Effector memory CD4-positive, alpha-beta T cell (primary cell): ENCODE results near the gene CFAP299.

Experiments used
- DNase-seq, 3 donors: peaks; one replicate each; pipeline ENCODE4 v3.0.0-alpha.2; 2020
- H3K27ac ChIP-seq: 2 replicates; pipeline ENCODE4 v1.7.0; 2013; ENCODE audit warnings: mild to moderate bottlenecking, low read length, moderate library complexity; ENCODE audit not compliant: insufficient read depth, poor library complexity, severe bottlenecking
- H3K27me3 ChIP-seq: replicated peaks from 2 replicates; pipeline ENCODE4 v1.7.0; 2013; ENCODE audit warnings: mild to moderate bottlenecking, low read length; ENCODE audit not compliant: insufficient read depth, control insufficient read depth, poor library complexity, severe bottlenecking
- H3K36me3 ChIP-seq: 2 replicates; pipeline ENCODE4 v1.7.0; 2013; ENCODE audit warnings: mild to moderate bottlenecking, low read length, moderate library complexity; ENCODE audit not compliant: control insufficient read depth, insufficient read depth
- H3K4me1 ChIP-seq: 2 replicates; pipeline ENCODE4 v1.7.0; 2013; ENCODE audit warnings: low read length, mild to moderate bottlenecking; ENCODE audit not compliant: control insufficient read depth, insufficient read depth, poor library complexity, severe bottlenecking
- H3K4me3 ChIP-seq: 2 replicates; pipeline ENCODE4 v1.7.0; 2013; ENCODE audit warnings: low read length, low read depth, mild to moderate bottlenecking; ENCODE audit not compliant: insufficient read depth, poor library complexity, severe bottlenecking
- H3K9me3 ChIP-seq: 2 replicates; pipeline ENCODE4 v1.7.0; 2013; ENCODE audit warnings: mild to moderate bottlenecking, low read length, moderate library complexity; ENCODE audit not compliant: control insufficient read depth

CFAP299 gene

DNA sequence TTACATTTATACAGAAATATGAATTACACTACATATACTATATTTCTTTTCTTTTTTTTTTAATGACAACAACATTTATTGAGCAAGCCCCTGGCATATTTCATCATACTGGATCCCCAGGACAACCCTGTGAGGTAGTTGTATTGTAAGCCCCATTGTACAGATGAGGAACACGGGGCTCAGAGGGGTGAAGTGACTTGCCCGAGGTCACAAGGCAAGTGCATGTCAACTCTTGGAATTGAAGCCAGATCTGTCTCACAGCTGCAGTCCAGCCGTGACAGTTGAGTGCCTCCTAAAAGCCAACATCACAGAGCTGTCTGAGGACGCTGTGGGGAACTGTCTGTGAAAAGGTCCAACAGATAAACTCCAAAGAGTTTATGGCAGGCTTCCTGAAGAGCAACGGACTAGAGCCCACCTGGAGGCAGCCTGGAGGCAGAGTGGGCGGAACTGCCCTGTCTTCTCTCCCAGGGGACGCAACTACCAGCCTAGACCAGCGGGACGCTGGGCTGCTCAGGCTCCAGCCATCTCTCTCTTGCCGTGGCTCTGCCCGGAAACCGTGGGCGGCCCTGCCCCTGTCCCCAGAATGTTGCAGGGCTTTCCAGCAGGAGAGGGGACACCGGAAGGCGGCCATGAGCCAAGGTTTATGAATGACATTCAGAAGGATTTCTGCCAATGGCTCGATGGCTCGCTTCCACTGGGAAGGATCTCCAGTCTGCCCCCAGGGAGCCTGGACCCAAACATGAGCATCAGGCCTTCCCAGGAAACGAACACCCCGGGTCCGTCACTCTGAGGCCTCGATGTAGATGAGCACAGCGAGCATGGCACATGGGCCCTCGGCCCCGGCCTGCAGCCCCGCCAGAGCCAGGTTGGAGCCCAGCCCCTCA, 50.1 kb downstream of the CFAP299 start:
- no peaks in the 10 kb centered on the region for H3K9me3 ChIP-seq
- no peaks in the 10 kb centered on the region for H3K27me3 ChIP-seq
- no peak for DNase-seq
- H3K36me3 ChIP-seq, result no peaks in the 10 kb centered on the region
- H3K27ac ChIP-seq, result no peak overlapping the region
- no peaks in the 10 kb centered on the region for H3K4me1 ChIP-seq
- H3K4me3 ChIP-seq, result no peak overlapping the region

DNA sequence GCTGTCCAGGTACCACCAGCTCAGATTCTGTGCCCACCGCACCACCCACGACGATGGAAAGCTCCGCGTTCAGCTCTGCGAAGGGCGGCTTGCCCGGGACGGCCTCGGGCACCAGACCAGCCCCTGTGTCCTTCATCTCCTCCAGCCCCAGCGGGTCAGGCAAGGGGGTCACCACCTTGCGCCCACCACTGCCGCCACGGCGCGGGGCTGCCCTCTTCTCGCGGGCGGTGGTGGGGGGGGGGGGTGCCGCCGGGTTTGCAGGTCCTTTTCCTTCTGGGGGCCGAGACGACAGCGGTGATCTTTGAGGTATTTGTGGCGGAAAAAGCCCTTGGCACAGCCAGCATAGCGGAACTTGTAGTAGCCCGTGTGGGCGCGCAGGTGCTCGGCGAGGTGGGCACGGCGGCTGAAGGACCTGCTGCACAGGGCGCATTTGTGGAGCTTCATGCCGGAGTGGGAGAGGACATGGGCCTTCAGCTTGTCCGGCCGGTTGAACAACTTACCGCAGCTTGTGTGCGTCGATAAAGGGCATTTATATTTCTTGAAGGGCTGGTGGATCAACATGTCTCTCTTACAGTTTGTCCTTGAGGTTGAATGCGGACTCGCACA, 50.9 kb downstream of the CFAP299 start:
- H3K36me3 ChIP-seq, result no peaks in the 10 kb centered on the region
- no peak for DNase-seq
- no peak overlapping the region for H3K27ac ChIP-seq
- H3K9me3 ChIP-seq, result no peaks in the 10 kb centered on the region
- H3K4me3 ChIP-seq, result no peak overlapping the region
- no peaks in the 10 kb centered on the region for H3K4me1 ChIP-seq
- no peaks in the 10 kb centered on the region for H3K27me3 ChIP-seq

DNA sequence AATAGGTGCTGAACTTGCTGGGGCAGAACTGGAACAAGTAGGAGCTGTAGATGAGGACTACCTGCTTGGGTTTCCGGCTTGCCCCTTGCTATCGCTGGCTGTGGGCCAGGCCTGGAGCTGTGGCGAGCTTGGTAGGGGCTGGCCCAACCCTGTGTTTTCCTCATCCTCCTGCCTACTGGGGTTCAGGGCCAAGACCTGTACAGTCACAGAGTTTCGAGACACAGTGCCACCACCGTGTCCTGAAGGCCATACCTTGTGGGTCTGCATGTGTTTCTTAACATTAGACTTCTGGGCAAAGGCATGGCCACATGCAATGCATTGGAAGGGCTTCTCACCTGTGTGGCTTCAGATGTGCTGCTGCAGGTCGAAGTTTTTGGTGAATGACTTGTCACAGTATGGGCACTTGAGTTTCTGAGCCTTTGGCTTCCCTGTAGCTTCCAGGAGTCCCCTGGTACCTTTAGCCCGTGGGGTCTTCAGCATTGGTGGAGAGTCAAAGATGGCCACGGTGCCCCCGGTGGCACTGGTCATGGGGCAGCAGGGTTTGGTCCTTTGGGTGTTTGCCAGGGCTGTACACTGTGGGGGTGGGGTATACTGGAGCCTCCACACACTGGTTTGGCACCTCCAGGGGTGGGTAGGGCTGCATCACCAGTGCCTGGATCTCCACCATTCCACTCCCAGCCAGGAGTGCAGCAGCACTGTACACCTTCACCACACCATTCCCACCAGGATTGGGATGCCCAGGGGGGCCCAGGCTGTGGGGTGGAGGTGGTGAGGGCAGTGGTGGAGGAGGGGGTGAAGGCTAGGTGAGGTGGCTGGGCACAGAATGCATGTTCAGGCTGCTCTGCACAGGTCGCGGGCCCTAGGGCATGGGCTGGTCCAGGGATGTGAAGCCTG, 52.1 kb downstream of the CFAP299 start:
- H3K9me3 ChIP-seq, result no peaks in the 10 kb centered on the region
- no peaks in the 10 kb centered on the region for H3K27me3 ChIP-seq
- DNase-seq, result no peak
- H3K27ac ChIP-seq, result no peak overlapping the region
- no peaks in the 10 kb centered on the region for H3K36me3 ChIP-seq
- H3K4me3 ChIP-seq, result no peak overlapping the region
- H3K4me1 ChIP-seq, result no peaks in the 10 kb centered on the region

DNA sequence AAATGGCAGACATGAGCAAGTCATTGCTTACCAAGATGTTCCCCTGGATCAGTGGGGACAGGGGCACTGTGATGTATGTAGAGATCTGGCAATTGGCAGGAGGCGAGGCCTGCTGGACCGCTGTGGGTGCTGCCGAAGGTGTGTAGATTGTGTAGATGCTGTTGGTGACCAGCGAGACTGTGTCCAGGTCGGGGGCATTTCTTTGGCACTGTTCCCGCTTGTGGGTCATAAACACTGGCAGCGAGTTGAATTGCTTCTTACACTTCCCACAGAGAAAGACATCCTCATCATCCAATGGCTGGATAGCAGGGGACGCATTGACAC, 52.7 kb downstream of the CFAP299 start:
- Histone ChIP-seq H3K27ac (no peak overlapping the region), H3K4me1 (no peaks in the 10 kb centered on the region), H3K4me3 (no peak overlapping the region), H3K36me3 (no peaks in the 10 kb centered on the region), H3K9me3 (no peaks in the 10 kb centered on the region), H3K27me3 (no peaks in the 10 kb centered on the region)
- no peak for DNase-seq

DNA sequence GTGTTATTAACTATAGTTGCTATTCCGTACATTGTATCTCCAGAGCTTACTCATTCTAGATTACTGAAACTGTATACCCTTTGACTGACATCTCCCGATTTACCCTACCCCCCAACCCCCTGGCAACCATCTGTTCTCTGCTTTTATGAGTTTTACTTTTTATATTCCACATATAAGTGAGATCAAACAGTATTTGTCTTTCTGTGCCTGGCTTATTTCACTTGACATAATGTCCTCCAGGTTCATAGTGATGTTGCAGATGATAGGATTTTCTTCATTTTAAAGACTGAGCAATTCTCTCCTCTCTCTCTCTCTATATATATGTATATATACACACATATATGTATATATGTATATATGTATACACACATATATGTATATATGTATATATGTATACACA, 54.6 kb downstream of the CFAP299 start:
- no peaks in the 10 kb centered on the region for H3K27me3 ChIP-seq
- H3K36me3 ChIP-seq, result no peaks in the 10 kb centered on the region
- no peak overlapping the region for H3K27ac ChIP-seq
- no peaks in the 10 kb centered on the region for H3K9me3 ChIP-seq
- no peak overlapping the region for H3K4me3 ChIP-seq
- no peak for DNase-seq
- H3K4me1 ChIP-seq, result no peaks in the 10 kb centered on the region

DNA sequence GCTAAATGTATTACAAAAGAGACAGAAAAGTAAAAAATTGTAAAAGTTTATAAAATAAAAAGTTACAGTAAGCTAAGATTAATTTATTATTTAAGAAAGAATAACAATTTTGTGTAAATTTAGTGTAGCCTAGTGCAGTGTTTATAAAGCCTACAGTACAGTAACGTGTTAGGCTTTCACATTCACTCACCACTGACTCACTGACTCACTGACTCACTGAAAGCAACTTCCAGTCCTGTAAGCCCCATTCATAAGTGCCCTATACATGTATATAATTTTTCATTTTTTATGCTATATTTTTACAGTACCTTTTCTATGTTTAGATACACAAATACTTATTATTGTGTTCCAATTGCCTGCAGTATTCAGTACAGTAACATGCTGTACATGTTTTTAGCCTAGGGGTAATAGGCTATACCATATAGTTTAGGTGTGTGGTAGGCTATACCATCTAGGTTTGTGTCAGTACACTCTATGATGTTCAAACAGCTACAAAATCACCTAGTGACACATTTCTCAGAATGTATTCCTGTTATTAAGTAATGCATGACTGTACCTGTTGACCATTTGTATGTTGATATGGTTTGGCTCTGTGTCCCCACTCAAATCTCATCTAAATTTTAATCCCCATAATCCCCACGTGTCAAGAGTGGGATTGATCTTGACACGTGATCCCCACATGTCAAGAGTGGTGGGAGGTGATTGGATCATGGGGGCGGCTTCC, 57.9 kb downstream of the CFAP299 start:
- no peaks in the 10 kb centered on the region for H3K27me3 ChIP-seq
- DNase-seq, result no peak
- H3K4me1 ChIP-seq, result no peaks in the 10 kb centered on the region

DNA sequence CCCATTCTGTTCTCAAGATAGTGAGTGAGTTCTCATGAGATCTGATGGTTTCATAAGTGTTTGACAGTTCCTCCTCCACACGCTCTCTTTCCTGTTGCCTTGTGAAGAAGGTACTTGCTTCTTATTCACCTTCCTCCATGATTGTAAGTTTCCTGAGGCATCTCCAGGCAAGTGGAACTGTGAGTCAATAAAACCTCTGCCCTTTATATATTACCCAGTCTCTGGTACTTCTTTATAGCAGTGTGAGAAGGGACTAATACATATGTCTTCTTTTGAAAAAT, 58.4 kb downstream of the CFAP299 start:
- H3K27ac ChIP-seq, result no peak overlapping the region
- no peaks in the 10 kb centered on the region for H3K27me3 ChIP-seq
- no peaks in the 10 kb centered on the region for H3K9me3 ChIP-seq
- no peaks in the 10 kb centered on the region for H3K36me3 ChIP-seq
- no peak for DNase-seq
- H3K4me3 ChIP-seq, result no peak overlapping the region
- H3K4me1 ChIP-seq, result no peaks in the 10 kb centered on the region

More for the DNA sequence above, 57.9 kb downstream of the CFAP299 start:
- no peak overlapping the region for H3K27ac ChIP-seq
- H3K4me3 ChIP-seq, result no peak overlapping the region
- H3K9me3 ChIP-seq, result no peaks in the 10 kb centered on the region
- H3K36me3 ChIP-seq, result no peaks in the 10 kb centered on the region

DNA sequence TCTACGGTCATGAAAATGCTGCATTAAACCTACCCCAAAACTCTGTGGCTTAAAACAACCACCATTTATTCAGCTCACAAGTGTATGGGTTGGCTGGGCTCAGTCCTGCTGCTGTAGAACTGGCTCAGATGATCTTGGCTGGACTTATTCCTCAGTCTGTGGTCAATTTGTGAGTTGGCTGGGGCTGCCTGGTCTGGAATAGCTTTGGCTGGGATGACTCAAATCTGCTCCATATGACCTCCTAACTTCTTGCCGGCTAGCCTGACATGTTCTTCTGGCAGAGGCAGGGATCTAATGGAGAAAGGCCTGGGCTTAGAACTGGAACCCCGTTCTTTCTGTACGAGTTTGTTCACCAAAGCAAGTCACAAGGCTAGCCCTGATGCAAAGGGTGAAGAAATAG, 71.7 kb downstream of the CFAP299 start:
- Histone ChIP-seq H3K9me3 (no peaks in the 10 kb centered on the region), H3K4me1 (no peaks in the 10 kb centered on the region), H3K36me3 (no peaks in the 10 kb centered on the region), H3K27ac (no peak overlapping the region), H3K4me3 (no peak overlapping the region), H3K27me3 (no peaks in the 10 kb centered on the region)
- no peak for DNase-seq

DNA sequence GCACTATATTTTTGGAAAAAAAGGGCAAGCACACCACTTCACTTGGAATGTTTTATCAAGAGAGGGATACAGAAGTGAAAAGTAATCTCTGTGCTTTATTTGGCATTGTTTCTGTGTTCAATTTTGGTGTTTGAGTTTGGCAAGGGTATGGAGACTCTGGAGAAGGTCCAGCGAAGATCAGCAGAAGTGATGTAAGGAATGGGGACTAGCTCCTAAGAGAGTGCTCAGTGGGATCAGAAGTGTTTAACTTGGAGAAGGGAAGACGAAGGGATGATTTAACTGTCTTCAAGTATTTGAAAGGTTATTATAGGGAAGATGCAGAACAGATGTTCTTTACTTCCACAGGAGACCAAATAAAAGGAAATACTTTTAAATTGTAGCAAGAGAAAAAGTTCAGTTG, 74.3 kb downstream of the CFAP299 start:
- H3K4me1 ChIP-seq, result no peaks in the 10 kb centered on the region
- H3K36me3 ChIP-seq, result no peaks in the 10 kb centered on the region
- H3K27ac ChIP-seq, result no peak overlapping the region
- no peaks in the 10 kb centered on the region for H3K9me3 ChIP-seq
- H3K4me3 ChIP-seq, result no peak overlapping the region
- no peak for DNase-seq
- no peaks in the 10 kb centered on the region for H3K27me3 ChIP-seq
